ENCODE results near the gene TPRKB. TPM values are rescaled to one million over a fixed set of nuclear protein-coding genes. Genes with fewer than 3 reads are reported as not detected.
A peak's percentile ranks its signal among the peaks of the same experiment; 100 is the strongest.

The TPRKB gene
- total and polyA plus RNA-seq, 12 donors, result 17.2 to 67.2 (median 32.8) TPM

GRCh38 chr2:73717251-73717606 lies 19.9 kb downstream of the TPRKB start:
- no peak overlapping the region for H3K4me3 ChIP-seq
- H3K36me3 ChIP-seq (replicated peaks in 1 of 2), result no peaks in the 10 kb centered on the region
- TF ChIP-seq POLR2A (IDR thresholded peaks at IDR 0.05), result no peak
- no peak for TF ChIP-seq CTCF (IDR thresholded peaks at IDR 0.05)
- H3K4me1 ChIP-seq (replicated peaks in 1 of 2), result peaks cover 0 to 16% of the 10 kb centered on the region in 2 donors
- peak overlapping the region in 2 of 5 donors; percentile 55 to 78 for H3K27ac ChIP-seq
- H3K9me3 ChIP-seq (replicated peaks in 1 of 3), result no peaks in the 10 kb centered on the region
- H3K27me3 ChIP-seq, result no peaks in the 10 kb centered on the region
- intact Hi-C loops (cut with DNase I), result no loop called here
- no peak for DNase-seq

DNA sequence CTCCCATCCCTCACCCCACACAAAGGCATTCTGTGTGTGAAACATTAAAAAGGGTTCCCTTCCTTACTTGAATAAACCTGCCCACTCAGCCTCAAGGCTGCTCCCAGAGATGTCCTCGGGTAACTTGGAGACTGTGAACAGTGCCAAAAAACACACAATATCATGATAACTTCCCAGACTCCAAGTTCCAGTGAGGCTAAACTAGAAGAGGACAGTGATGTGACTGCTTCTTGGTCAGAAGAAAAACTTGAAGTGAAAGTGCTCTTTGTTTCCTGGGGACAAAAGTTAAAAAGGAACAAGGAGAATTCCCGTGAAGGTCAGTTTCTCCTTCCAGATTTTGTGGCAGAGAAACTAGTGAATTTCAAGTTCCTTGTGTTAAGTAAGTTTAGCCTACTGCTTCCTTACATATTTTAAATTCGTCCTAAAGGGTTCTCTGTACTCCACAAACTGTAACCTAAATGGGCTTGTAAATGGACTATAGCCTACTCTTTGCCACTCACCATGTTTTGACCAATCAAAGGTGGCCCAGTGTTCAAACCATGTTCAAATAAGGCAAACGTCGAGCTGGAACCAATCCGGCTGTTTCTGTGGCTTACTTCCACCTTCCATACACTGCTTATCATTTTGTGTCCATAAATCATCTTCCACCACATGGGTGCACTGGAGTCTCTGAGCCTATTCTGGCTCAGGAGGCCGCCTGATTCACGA lies 20.4 kb downstream of the TPRKB start:
- H3K36me3 ChIP-seq (replicated peaks in 1 of 2), result no peaks in the 10 kb centered on the region
- no peak for TF ChIP-seq POLR2A (IDR thresholded peaks at IDR 0.05)
- H3K27ac ChIP-seq, result peak overlapping the region in 3 of 5 donors; percentile 20 to 78 (median 55)
- H3K4me1 ChIP-seq (replicated peaks in 1 of 2), result peaks cover 0 to 16% of the 10 kb centered on the region in 2 donors
- 5 to 18% (median 9%) methylated on average over 8 of the region's 8 CpGs for WGBS, 4 donors
- H3K27me3 ChIP-seq, result no peaks in the 10 kb centered on the region
- H3K4me3 ChIP-seq, result no peak overlapping the region
- H3K9me3 ChIP-seq (replicated peaks in 1 of 3), result no peaks in the 10 kb centered on the region
- intact Hi-C loops (cut with DNase I), result no loop called here
- DNase-seq, result peak in 6 of 7 donors; percentile 29 to 83 (median 58)

DNA sequence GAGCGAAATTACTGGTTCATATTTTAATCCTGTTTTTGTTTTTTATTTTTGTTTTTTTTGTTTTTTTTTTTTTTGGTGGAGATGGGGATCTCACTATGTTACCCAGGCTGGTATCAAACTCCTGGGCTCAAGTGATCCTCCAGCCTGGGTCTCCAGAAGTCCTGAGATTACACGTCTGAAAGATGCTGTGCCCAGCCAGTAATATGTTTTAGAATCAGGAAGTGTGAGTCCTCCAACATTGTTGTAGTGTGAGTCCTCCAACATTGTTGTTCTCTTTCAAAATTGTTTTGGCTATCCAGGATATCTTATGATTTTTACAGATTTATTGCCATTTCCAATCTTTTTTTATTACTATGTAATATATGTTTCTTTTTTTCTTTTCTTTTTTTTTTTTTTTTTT lies 23.1 kb downstream of the TPRKB start:
- 72 to 84% (median 81%) methylated on average over 2 of the region's 2 CpGs for WGBS, 4 donors
- intact Hi-C loops (cut with DNase I), result no loop called here
- Histone ChIP-seq H3K4me3 (no peak overlapping the region), H3K27me3 (no peaks in the 10 kb centered on the region), H3K9me3 (replicated peaks in 1 of 3) (no peaks in the 10 kb centered on the region), H3K27ac (no peak overlapping the region), H3K36me3 (replicated peaks in 1 of 2) (no peaks in the 10 kb centered on the region), H3K4me1 (replicated peaks in 1 of 2) (peaks cover 0 to 16% of the 10 kb centered on the region in 2 donors)
- TF ChIP-seq POLR2A (IDR thresholded peaks at IDR 0.05), result no peak
- no peak for TF ChIP-seq CTCF (IDR thresholded peaks at IDR 0.05)
- no peak for DNase-seq

DNA sequence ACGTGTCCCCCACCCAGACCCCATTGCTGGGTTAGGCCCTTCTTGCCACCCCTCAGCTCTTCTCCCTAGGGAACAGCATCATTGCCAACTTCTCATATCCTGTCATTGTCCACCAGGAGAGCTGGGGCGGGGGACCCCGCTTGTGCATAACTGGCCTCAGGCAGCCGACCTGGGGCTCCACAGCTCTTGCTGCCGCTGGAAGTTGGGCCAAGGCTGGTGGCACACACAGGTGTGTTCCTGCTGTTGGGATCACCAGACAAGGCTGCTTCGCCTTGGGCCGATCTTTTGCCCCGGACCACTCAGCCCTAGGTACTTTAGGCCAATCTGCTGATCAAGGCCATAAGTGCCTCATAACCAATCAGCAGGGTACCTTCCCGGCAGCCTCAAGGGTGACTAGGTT lies 28.6 kb downstream of the TPRKB start:
- Histone ChIP-seq H3K9me3 (replicated peaks in 1 of 3) (no peaks in the 10 kb centered on the region), H3K27me3 (no peaks in the 10 kb centered on the region), H3K4me3 (no peak overlapping the region), H3K4me1 (replicated peaks in 1 of 2) (no peaks in the 10 kb centered on the region), H3K27ac (no peak overlapping the region), H3K36me3 (replicated peaks in 1 of 2) (no peaks in the 10 kb centered on the region)
- no peak for TF ChIP-seq POLR2A (IDR thresholded peaks at IDR 0.05)
- no peak for TF ChIP-seq CTCF (IDR thresholded peaks at IDR 0.05)
- intact Hi-C loops (cut with DNase I), result no loop called here
- WGBS, 4 donors, result 79 to 95% (median 91%) methylated on average over 2 to 9 of the region's 9 CpGs
- no peak for DNase-seq

DNA sequence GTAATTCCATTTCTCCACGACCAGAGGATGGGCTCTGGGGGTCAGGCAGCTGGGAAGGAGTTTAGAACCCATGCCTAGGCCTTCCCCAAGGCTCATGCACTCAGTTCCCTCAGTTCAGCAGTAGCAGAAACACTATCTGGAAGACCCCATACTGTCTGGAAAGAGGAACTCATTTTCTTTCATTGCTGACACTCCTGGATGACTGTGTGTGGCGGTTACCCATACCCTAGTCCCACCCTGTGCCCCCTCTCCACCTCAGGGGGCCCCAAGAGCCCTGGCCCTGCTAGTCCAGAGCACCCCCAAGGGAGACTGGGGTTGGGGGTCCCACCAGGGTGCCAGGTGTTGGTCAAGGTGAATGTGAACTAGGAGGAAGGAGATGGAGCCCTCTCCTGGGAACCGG lies 29.5 kb downstream of the TPRKB start:
- H3K36me3 ChIP-seq (replicated peaks in 1 of 2), result no peaks in the 10 kb centered on the region
- H3K27ac ChIP-seq, result no peak overlapping the region
- H3K4me1 ChIP-seq (replicated peaks in 1 of 2), result no peaks in the 10 kb centered on the region
- no peak for DNase-seq
- intact Hi-C loops (cut with DNase I), result no loop called here
- H3K9me3 ChIP-seq (replicated peaks in 1 of 3), result no peaks in the 10 kb centered on the region
- no peak for TF ChIP-seq POLR2A (IDR thresholded peaks at IDR 0.05)
- no peak for TF ChIP-seq CTCF (IDR thresholded peaks at IDR 0.05)
- WGBS, 4 donors, result 74 to 75% (median 74%) methylated on average over 3 of the region's 3 CpGs
- H3K4me3 ChIP-seq, result no peak overlapping the region
- no peaks in the 10 kb centered on the region for H3K27me3 ChIP-seq
